ENCODE results near the gene PTPRCAP.

Gene PTPRCAP

GRCh38 chr11:67423891-67424613, 13.4 kb downstream of the PTPRCAP start:
- DNase-seq (ENCODE audit: low spot score) = no peak

DNA sequence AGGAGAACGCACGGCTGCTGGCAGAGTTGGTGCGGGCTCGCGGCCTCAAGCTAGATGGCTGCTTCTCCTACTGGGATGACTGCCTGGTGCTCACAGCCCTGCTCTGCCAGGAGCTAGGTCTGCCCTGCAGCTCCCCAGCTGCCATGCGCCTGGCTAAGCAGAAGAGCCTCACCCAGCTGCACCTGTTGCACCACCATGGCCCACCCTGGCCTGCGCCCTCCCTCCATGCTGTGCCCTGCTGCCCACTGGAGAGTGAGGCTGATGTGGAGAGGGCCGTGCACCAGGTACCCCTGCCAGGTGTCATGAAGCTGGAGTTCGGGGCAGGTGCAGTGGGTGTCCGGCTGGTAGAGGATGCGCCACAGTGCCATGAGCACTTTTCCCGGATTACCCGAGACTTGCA, 14.0 kb downstream of the PTPRCAP start:
- DNase-seq (ENCODE audit: low spot score) = no peak

DNA sequence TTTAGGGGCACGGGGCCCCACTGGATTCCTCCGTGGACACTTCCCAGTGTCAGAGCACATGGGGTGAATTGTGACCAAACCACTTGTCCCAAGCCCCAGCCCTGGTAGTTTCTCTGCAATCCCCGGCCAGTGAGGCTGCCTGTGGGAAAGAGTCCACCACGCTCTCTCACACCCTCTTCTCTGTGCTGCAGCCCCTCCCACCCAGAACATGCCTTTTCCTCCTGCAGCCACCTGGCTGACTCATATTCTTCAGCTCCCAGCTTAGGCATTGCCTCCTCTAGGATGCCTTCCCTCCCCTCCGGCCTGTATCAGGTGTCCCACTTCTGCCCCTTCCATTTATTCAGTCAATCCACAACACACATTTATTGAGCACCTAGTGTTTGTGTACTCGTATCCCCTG, 14.6 kb downstream of the PTPRCAP start:
- DNase-seq (ENCODE audit: low spot score) = no peak

DNA sequence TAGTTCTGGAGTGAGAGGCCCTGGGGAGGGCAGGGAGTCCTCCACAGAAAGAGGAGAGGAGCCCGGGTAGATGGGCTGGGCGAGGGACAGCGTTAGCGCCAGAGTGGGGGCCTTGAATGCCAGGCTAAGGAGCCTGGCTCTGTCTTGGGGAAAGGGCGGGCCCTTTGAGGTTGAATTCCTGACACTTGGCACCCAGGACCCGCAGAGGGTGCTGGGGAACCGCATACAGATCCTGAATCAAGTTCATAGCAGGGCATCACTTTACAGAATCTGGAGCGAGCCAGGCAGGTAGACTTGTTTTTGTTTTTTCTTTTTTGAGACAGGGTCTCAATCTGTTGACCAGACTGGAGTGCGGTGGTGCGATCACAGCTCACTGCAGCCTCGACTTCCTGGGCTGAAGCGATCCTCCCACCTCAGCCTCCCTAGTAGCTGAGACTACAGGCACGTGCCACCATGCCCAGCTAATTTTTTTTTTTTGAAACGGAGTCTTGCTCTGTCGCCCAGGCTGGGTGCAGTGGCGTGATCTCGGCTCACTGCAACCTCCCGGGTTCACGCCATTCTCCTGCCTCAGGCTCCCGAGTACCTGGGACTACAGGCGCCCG, 16.0 kb downstream of the PTPRCAP start:
- DNase-seq (ENCODE audit: low spot score) = no peak

- DNase-seq (ENCODE audit: low spot score) = peak; percentile 97
Measured at GRCh38 chr11:67420646-67421429, 16.6 kb downstream of the PTPRCAP start.

DNA sequence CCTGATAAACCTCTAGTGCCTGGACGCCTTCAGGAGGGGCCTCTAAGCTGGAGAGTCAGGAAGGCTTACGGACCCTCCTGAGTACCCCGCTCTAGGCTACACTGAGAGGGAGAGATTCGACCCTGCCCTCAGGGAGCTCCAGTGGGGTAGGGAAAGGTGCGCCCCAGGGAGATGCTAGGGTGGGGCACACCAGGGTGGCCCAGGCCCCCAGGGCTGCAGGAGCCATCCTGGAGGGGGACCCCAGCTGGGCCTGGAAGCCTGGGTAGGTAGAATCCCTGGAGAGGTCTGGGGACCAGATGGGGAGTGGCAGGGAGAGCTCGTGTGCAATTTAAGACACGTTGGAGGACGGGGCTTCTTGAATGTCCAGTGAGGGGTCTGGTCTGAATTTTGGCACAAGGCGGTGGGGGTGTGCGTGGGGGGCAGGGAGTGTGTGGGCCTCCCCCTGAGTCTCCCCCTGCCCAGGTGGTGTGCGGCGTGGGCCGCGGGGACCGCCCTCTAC, 17.3 kb downstream of the PTPRCAP start:
- no peak for DNase-seq (ENCODE audit: low spot score)

GRCh38 chr11:67419325-67420049, 18.0 kb downstream of the PTPRCAP start:
- no peak for DNase-seq (ENCODE audit: low spot score)

DNA sequence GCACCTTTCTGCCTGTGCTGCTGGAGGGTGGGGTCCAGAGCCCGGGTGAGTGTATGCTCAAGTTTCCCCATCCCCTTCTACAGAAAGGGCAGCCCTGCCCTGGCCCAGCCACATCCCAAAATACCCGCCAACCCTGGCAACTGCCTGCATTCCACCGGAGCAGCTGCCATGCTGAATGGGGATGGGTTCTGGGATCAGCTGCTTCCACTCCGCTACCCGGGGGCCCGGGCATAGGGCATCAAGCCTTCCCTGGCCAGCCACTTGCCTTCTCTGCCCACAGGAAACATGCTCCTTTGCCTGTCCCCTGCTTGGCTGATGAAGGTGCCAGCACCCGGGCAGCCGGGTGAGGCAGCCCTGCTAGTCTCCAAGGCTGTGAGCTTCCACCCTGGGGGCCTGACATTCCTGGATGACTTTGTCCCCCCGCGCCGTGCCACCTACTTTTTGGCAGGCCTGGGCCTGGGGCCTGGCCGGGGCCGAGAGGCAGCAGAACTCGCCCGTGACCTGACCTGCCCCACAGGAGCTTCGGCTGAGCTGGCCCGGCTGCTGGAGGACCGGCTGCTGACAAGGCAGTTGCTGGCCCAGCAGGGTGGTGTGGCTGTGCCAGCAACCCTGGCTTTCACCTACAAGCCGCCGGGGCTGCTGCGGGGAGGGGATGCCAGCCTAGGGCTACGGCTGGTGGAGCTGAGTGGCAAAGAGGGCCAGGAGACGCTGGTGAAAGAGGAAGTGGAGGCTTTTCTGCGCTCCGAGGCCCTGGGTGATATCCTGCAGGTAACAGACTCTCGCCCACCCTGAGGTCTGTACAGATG, 18.8 kb downstream of the PTPRCAP start:
- DNase-seq (ENCODE audit: low spot score) = no peak

GRCh38 chr11:67417425-67417824, 20.1 kb downstream of the PTPRCAP start:
- DNase-seq (ENCODE audit: low spot score) = no peak

DNA sequence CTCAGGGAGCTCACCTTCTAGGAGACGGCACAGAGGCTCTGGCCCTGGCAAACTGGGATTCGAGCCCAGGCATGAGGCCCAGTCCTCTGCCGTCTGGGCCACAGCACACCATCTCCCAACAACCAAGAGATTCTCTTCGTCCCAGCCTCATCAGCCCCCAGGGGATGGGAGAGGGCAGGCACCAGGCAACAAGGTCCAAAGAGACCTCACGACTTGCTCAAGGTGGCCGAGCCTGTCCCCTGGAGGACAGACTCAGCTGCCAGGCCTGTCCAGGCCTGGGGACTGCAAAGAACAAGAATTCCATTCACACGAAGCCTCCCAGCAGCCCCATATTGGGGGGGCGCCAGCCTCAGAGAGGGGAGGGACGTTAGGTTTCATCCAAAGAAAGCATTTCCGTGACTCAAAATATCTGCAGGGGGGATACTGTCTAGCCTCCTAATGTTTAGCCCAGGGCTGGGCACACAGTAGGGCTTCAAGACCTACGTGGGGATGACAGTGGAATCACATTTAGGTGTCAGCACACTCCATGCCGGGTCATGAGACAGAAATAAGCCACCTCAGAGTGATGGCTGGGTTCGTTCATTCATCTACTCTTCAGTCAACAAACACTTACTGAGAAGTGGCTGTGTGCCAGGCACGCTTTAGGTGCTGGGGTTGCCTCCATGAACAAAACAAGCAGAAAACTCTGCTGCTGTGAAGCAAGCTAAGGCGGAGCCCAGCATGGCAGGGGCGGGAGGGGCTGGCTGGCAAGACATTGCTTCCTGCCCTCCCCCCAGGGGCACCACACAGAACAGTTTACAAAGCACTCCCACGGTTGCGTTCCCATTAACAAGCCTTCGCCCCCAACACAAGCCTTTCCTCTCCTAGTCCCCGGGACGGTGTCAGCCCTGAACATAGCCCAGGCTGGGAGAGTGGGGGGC, 20.8 kb downstream of the PTPRCAP start:
- DNase-seq (ENCODE audit: low spot score) = no peak

GRCh38 chr11:67415501-67416304, 21.8 kb downstream of the PTPRCAP start, which contains the start of gene CARNS1:
Gene CARNS1 (plus strand): TSS chr11:67415678. CDS start chr11:67416200, 522 bp downstream.
- no peak for DNase-seq (ENCODE audit: low spot score)

DNA sequence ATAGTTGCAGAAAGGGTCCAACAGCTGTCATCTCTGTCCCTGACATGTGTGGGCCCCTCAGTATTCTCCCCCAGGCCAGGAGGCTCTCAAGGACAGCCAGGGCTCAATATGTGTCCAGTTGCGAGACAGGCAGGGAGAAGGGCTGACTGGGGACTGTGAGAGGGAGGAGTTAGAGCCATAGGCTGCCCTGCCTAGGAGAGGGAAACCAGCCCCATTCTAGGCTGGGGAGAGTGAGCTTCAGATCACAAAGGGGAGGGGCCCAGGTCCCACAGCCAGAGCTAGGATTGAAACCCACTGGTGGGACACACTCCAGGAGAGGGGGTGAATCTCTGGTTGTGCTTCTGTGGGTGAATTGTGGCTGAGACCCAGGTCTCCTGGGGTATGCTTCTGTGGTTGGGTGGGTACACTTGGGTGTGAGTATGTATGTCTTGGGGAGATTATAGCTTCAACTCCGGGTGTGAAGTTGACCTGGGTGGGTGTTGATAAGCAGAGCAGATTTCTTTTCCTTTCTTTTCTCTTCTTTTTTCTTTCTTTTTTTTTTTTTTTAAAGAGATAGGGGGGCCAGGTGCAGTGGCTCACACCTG, 24.1 kb downstream of the PTPRCAP start:
- DNase-seq (ENCODE audit: low spot score) = no peak

- DNase-seq (ENCODE audit: low spot score) = no peak
Measured at GRCh38 chr11:67412495-67413179, 24.8 kb downstream of the PTPRCAP start.

- no peak for DNase-seq (ENCODE audit: low spot score)
Measured at GRCh38 chr11:67411785-67412152, 25.7 kb downstream of the PTPRCAP start.

GRCh38 chr11:67410984-67411784, 26.3 kb downstream of the PTPRCAP start:
- no peak for DNase-seq (ENCODE audit: low spot score)

- DNase-seq (ENCODE audit: low spot score) = no peak
Measured at GRCh38 chr11:67410369-67410831, 27.1 kb downstream of the PTPRCAP start.

DNA sequence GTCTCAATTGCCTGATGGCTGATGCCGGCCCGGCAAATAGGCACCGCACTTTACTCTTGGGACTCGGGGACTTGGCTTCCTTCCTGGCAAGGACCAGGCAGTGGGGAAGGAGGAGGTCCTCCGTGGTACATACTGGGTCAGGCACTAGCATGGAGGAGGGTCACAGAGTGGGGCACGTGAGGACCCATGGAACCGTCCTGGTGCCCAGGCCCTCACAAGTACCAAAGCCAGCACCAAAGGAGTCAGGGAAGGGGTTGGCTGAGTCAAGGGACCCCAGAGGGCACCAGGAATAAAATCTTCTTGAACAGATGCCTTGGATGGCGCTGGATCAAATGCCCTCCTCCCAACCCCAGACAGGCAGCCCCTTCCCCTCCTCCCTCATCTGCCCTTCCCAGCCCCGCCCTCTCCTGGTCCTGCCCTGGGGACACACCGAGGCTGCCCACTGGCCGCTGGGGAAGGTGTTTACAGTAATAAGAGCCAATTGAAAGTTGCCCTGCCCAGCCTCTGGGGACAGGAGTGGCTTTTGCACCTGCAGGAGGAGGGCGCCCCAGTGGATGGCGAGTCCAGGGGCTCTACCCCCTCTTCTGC, 27.6 kb downstream of the PTPRCAP start:
- DNase-seq (ENCODE audit: low spot score) = no peak

All from activated CD4-positive, alpha-beta T cell treated with anti-CD3 and anti-CD28 coated beads, Interleukin-2, Interleukin-4, amounts not matched to agents 100 ng/mL and 50 ng/mL, durations not matched to agents 16 hours and 8 hours (primary cell).